GM19035 (cell line): ENCODE data around the gene FLG2.
"Not testable (repeated sequence)": the region's sequence is repeated elsewhere in the genome, so short reads cannot be mapped to it uniquely, and the experiment has no call there.

ENCODE experiments used
- ATAC-seq: cut with Tn5 transposase; IDR thresholded peaks from one replicate; pipeline ENCODE4 v1.9.1; 2021; ENCODE audit not compliant: unreplicated experiment

FLG2 gene

DNA sequence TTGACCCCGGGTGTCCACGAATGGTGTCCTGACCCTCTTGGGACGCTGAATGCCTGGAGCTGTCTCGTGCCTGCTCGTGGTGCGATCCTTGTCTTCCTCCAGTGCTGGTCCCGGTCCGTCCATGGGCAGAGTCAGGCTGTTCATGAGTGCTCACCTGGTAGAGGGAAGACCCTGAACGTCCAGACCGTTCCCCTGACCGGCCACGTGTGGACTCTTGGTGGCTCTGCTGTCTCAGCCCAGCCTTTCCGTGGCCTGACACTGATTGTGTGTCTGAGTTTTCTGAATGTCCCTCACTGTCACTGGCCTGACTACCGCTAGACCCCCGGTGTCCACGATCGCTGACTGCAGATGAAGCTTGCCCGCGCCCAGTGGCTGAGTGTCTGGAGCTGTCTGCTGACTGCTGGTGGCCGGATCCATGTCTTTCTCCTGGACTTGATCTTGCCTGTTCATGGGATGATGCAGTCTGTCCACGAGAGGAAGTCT is 46.4 kb downstream of the FLG2 start:
- no peak for ATAC-seq

DNA sequence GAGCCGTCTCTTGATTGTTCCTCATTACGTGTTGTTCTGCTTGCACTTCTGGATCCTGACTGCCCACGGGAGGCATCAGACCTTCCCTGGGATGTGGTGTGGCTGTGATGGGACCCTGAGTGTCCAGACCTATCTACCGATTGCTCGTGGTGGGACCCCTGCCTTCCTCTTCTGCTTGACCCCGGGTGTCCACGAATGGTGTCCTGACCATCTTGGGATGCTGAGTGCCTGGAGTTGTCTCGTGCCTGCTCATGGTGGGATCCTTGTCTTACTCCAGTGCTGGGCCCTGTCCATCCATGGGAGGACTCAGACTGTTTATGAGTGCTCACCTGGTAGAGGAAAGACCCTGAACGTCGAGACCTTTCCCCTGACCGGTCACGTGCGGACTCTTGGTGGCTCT is 47.6 kb downstream of the FLG2 start:
- ATAC-seq, result not testable (repeated sequence)

DNA sequence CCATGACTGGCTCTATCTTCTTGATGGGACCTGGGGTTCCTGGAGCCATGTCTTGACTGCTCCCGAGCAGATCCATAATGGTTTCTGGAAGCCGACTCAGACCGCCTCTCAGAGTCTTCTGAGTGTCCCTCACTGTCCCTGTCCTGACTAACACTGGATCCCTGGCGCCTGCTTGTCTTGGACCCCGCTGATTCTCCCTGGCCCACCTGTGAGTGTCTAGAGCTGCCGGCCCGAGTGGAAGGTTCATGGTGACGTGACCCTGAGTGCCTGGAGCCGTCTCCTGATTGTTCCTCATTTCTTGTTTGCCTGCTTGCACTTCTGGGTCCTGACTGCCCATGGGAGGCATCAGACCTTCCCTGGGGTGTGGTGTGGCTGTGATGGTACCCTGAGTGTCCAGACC is 49.9 kb downstream of the FLG2 start:
- no peak for ATAC-seq

DNA sequence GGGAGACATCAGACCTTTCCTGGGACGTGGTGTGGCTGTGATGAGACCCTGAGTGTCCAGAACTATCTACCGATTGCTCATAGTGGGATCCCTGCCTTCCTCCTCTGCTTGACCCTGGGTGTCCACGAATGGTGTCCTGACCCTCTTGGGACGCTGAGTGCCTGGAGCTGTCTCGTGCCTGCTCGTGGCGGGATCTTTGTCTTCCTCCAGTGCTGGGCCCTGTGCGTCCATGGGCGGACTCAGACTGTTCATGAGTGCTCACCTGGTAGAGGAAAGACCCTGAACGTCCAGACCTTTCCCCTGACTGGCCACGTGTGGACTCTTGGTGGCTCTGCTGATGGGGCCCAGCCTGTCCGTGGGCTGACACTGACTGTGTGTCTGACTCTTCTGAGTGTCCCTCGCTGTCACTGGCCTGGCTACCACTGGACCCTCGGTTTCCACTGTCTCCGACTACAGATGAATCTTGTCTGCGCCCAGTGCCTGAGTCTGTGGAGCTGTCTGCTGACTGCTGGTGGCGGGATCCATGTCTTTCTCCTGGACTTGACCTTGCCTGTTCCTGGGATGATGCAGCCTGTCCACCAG is 50.4 kb downstream of the FLG2 start:
- not testable (repeated sequence) for ATAC-seq

DNA sequence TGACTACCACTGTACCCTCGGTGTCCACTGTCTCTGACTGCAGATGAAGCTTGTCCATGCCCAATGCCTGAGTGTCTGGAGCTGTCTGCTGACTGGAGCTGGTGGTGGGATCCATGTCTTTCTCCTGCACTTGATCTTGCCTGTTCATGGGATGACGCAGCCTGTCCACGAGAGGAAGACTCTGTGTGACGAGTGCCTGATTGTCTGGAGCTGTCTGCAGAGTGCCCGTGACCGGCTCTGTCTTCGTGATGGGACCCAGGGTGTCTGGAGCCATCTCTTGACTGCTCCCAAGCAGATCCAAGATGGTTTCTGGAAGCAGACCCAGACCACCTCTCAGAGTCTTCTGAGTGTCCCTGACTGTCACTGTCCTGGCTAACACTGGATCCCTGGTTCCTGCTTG is 51.0 kb downstream of the FLG2 start:
- not testable (repeated sequence) for ATAC-seq

DNA sequence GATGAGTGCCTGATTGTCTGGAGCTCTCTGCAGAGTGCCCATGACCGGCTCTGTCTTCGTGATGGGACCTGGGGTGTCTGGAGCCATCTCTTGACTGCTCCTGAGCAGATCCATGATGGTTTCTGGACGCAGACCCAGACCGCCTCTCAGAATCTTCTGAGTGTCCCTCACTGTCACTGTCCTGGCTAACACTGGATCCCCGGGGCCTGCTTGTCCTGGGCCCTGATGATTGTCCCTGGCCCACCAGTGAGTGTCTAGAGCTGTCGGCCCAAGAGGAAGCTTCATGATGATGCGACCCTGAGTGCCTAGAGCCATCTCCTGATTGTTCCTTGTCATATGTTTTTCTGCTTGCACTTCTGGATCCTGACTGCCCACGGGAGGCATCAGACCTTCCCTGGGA is 51.8 kb downstream of the FLG2 start:
- ATAC-seq, result not testable (repeated sequence)

DNA sequence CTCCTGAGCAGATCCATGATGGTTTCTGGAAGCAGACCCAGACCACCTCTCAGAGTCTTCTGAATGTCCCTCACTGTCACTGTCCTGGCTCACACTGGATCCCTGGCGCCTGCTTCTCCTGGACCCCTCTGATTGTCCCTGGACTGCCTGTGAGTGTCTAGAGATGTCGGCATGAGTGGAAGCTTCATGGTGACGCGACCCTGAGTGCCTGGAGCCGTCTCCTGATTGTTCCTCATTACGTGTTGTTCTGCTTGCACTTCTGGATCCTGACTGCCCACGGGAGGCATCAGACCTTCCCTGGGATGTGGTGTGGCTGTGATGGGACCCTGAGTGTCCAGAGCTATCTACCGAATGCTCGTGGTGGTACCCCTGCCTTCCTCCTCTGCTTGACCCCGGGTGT is 53.7 kb downstream of the FLG2 start:
- ATAC-seq, result not testable (repeated sequence)

DNA sequence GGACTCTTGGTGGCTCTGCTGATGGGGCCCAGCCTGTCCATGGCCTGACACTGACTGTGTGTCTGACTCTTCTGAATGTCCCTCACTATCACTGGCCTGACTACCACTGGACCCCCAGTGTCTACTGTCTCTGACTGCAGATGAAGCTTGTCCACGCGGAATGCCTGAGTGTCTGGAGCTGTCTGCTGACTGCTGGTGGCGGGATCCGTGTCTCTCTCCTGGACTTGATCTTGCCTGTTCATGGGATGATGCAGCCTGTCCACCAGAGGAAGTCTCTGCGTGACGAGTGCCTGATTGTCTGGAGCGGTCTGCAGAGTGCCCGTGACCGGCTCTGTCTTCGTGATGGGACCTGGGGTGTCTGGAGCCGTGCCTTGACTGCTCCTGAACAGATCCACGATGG is 55.0 kb downstream of the FLG2 start:
- ATAC-seq, result not testable (repeated sequence)

DNA sequence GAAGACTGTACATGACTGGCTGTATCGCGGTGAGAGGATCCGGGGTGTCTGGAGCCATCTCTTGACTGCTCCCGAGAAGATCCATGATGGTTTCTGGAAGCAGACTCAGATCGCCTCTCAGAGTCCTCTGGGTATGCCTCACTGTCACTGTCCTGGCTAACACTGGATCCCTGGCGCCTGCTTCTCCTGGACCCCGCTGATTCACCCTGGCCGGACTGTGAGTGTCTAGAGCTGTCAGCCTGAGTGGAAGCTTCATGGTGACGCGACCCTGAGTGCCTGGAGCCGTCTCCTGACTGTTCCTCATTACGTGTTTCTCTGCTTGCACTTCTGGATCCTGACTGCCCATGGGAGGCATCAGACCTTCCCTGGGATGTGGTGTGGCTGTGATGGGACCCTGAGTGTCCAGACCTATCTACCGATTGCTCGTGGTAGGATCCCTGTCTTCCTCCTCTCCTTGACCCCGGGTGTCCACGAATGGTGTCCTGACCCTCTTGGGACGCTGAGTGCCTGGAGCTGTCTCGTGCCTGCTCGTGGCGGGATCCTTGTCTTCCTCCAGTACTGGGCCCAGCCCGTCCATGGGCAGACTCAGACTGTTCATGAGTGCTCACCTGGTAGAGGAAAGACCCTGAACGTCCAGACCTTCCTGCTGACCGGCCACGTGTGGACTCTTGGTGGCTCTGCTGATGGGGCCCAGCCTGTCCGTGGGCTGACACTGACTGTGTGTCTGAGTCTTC is 56.5 kb downstream of the FLG2 start:
- ATAC-seq, result not testable (repeated sequence)
